SIG-M5 treated with dmso at 0.1 percent for 504 hours (cell line): ENCODE measurements around the gene TMEM235.
"Not testable (repeated sequence)": the region's sequence is repeated elsewhere in the genome, so short reads cannot be mapped to it uniquely, and the experiment has no call there.

ENCODE experiments used
- DNase-seq: peaks from one replicate; lab custom pipeline; 2025; ENCODE audit not compliant: unreplicated experiment; lab: John Stamatoyannopoulos, UW

The TMEM235 gene

DNA sequence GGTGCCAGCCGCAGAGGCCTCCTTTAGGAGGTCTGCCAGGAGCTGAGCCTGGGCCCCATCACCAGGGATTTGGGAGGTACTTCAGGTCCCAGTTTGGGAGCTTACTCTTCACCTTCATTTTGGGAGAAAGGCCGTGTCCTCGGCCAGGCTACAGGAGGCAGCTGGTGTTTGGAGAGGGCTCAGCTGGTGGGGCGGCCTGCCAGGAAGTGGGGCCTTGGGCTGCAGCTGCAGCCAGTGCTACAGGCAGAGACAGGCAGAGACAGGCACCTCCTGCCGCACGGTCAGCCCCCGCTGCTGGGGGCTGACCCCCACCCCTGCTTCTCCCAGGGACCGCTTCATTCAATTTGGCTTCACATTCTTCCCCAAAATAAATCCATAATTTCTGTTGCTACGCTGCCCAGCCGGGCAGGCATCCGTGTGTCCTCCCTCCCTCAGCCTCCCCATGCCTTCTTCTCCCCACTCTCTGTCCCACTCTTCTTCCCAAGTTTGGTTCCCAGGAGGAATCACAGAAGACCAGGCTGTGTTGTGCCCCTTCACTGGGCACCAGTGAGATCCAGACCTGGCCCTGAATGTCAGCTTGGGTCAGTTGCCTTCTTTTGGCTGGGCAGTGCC lies 6.1 kb downstream of the TMEM235 start:
- no peak for DNase-seq

DNA sequence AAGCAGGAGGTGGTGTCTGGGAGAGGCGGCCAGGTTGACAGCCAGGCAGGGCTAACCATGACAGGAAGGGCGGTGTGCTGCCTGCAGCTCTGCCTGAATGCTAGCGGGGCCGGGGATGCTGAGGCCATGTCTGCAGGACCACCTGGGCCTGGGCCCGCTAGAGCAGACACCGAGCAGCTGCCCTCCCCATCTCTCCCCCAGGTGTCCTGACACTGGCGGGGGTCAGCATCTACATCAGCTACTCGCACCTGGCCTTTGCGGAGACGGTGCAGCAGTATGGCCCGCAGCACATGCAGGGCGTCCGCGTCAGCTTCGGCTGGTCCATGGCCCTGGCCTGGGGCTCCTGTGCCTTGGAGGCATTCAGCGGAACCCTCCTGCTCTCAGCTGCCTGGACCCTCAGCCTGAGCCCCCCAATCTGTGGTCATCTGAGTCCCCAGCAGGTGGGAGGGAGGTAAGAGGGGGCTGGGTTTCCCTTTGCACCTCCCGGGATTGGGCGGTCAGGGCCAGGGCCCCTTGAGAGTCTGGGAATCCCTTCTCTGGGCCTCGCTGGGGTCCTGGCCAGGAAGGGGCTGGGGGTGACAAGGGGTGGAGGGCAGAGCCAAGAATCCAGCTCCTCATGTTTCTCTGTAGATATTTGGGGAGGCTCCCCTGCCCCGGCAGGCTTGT lies 7.5 kb downstream of the TMEM235 start:
- no peak for DNase-seq

DNA sequence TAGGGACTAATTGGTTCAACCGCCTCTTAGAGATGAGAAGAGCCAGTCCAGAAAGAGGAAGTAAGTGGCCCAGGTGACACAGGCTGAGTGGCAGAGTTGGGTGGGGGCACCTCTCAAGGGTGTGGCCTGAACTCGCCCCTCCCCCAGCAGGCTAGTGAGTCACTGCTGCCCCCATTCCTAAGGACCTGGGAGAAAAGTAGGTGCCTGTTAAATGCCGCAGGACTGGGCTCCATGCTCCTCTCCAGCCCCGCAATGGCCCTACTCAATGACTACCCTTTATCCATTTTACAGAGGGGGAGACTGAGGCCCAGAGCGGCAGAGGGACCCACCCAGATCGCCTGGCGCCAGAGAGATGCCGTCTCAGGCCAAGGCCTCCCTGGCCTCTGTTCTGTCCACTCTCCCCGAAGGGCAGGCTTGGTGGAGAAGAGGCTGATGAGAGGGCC lies 8.1 kb downstream of the TMEM235 start:
- DNase-seq, result peak; percentile 17

DNA sequence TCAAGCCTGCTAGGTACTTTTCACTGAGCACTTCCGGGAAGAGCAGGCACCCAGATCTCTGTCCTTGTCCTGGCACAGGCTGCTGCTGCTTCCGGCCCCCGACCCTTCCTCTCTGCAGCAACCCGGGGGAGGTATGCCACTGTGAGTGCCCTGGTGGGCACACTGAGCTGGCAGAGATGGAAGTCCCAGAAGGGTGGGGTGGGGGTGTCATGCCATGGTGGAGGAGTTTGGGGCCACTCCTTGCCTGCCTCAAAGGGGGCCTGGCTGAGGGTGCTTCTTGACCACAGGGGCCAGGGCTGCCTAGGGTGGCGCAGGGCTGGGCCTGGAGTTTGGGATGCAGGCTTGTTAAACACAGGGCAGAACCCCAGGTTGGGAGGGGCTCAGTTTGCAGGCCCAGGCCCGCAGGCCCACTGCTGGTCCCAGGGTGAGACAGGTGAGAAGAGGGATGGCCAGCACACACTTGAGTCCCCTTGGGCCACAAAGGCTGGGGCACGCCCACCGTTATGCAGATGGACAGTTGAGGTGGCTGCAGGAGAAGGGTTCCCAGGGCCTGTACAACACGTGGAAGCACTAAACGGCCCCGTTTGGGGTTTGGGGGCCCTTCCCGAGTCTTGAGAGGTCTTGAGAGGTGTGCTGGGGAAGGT lies 8.7 kb downstream of the TMEM235 start:
- DNase-seq, result no peak

DNA sequence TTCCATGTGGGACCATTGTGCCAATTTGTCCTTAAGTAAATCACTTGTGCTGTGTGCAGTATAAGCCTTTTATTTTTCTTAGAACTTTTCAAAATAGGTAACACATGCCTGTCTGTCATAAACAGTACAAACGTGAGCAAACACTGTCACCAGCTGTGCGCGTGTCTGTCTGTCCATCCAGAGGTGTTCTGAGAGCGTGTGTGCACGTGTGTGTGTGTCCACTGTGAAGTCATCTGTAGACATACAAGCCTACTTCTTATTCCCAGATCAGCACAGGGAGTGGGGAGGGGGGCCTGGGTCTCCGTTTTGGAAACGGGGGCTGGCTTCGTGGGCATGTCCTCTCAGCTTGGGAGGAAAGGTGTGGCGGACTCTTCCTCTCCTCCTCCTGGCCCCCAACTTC lies 9.4 kb downstream of the TMEM235 start:
- no peak for DNase-seq

DNA sequence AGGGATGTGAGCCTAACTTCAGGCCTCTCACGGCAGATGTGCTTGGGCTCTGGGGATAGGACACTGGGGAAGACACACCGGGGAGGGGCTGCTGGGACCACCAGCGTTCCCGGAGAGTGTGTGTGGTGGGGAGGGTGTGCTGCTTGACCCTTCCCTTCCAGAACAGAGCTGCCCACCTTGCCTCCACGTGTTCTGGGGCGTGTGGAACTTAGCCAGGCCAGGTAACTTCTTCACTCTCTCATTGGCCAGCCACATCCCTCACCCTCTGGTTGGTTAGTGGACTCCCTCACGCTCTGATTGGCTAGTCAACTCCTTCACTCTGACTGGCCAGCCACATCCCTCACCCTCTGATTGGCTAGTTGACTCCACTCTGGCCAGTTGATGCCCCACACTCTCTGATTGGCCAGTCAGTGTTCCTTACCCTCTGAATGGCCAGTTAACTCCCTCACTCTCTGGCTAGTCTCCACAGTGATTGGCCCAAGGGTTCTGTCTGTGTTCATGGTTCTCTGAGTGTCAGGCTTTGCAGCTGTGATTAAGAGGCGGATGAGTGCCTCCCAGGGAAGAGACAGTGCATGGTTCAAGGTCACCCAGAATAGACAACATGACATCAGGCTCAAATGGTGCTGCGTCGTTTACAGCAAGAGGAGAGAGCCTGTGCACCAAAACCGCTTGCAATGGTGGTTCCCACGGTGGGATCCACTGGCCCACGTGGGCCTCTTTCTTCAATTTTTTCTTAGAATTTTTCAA lies 10.0 kb downstream of the TMEM235 start:
- no peak for DNase-seq

DNA sequence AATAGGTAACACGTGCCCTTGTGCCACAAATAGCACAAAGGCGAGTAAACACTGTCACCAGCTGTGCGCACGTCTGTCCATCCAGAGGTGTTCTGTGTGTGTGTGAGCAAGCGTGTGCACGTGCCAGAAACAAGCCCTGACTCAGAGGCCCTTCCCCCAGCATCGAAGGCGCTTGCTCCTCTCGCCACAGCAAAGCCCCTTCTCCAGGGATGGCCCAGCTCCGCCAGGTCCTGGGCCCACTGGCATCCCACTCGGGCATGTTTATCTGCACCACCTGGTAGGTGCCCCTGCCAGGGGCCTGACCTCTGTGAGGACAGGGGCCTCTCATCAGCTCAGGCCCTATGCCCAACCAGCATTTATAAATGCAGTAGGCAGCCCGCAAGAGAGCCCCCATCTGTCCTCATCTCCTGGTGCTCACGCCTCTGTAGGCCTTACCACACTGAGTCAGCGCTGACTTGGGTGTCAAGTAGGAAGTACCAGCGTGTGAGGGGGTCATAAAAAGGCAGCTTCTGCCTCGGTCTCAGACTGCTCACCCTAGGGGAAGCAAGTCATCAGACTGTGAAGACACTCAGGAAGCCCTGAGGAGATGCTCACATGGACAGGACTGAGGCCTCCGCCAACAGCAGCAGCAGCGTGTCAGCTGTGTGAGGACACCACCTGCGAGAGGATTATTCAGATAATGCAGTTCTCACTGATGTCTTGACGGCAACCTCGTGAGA lies 10.8 kb downstream of the TMEM235 start:
- DNase-seq, result peak; percentile 94

DNA sequence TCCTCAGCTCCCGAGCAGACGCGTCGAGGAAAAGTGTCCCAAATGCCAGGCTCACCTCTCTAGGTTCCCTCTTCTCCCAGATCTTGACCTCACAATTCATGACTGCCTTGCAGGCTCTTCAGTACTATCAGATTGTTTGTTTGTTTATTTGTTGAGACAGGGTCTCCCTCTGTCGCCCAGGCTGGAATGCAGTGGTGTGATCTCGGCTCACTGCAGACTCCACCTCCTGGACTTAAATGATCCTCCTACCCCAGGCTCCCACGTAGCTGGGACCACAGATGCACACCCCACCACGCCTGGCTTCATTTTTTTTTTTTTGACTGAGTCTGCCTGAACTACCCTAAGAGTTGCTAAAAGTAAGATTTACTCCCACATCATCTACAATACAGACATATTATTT lies 15.9 kb downstream of the TMEM235 start:
- no peak for DNase-seq

DNA sequence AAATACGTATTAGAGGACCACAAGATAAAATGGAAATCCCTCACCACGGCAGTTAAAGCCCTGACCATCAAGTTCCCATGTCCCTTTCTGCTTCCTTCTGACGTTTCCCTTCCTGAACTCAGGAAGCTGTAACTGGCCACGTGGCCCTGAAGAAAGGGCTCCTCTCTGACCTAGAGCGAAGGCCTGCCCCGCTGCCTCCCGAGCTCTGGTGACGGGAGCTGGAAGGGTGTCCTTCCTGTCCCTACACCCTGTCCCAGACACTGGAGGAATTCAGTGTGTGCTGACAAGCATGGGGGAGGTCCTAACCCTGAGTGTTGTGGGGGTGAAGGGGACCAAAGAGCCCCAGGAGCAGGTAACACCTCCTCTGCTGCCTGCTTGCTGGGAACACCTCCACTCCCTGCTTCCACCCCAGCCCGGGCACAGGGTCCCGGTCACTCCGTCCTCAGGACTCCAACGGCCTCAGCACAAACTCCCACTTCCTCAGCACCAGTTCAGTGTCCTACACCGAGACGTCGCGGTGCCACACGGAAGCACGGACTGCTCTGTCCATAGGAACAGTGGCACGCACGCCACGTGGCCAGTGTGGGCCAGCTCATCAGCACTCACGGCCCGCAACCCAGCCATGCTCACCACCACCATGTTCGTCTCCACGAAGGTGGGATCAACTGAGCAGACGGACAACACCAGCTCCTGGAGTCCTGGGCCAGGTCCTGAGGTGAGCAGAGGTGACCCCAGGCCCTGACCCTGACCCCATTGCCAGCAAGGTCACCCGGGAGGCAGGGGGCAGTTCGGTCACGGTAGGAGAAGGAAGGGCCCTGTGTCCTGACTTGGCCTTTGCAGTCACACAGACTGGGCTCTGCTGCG lies 16.9 kb downstream of the TMEM235 start:
- DNase-seq, result no peak

DNA sequence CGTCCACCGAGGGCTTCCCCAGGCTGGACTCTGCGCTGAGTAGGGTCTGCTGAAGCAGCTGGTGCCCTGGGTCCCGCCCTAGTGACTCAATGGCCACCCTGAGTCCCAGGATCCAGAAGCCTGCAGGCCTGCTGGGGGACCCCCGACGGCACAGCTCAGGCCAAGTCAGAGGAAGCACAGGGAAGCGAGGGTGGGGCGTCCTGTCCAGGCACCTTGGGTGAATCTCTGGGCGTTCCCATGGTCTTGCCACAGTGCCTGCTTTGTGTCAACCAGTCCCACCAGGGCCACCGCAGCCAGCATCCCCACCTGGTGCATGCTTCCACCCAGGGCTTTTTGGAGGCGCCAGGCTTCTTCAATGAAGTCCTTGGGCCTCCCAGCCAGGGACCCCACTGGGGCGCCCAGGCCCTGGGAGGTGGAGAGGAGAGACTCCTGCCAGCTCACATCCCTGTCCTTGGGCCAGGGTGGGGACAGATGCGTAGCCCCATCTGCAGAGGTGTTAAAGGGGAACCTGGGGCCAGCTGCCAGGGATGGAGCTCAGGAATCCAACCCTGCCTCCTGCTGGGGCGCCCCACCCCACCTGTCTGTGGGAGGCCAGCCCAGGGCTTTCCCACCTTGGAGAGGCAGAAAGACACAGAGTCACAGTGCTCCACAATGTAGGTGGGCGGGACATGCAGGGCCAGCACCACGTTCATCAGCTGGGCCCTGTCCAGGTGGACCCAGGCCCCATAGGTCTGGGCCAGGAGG lies 17.8 kb downstream of the TMEM235 start:
- no peak for DNase-seq

DNA sequence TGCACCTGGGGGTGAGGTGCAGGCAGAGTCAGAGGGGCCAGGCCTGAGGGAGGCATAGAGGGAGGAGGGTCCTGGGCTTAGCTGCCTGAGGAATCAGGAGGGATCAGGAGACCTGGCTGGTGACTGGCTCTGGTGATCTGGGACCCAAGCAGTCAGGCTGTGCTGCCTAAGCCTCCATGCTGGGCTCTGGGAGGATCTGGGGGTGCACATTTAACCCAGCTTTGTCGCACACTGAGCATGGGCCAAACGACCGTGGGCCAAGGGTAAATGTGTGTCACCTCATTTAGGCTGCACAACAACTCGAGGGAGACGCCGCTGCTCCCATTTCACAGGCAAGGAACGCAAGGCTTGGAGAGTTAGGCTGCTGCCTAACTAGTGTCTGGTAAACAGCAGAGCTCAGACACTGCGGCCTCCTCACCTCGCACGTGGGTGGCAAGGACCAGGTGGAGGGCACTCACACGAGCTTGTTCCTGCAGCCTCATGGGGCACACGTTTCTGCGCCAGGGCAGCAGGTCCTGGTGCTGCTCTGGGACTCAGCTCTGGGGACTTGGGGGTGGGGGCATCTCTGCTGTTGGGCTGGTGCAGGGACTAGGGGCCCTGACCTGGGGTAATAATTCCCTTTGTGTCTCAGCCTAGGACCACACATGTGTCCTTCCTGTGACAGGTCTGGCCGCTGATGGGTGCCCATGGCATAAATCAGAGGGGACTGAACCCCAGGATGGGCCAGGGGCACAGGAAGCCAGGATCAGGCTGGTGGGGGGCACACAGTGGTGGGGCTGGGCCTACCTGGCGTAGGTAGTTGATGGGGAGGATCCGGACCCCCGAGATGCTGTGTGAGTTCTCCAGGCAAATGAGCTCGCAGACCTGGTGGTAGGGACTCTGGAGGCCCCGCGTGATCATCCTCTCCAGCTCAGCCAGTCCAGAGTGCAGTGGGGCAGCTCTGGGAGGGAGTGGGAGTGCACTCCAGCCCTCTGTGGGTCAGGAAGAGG lies 18.7 kb downstream of the TMEM235 start:
- DNase-seq, result no peak

DNA sequence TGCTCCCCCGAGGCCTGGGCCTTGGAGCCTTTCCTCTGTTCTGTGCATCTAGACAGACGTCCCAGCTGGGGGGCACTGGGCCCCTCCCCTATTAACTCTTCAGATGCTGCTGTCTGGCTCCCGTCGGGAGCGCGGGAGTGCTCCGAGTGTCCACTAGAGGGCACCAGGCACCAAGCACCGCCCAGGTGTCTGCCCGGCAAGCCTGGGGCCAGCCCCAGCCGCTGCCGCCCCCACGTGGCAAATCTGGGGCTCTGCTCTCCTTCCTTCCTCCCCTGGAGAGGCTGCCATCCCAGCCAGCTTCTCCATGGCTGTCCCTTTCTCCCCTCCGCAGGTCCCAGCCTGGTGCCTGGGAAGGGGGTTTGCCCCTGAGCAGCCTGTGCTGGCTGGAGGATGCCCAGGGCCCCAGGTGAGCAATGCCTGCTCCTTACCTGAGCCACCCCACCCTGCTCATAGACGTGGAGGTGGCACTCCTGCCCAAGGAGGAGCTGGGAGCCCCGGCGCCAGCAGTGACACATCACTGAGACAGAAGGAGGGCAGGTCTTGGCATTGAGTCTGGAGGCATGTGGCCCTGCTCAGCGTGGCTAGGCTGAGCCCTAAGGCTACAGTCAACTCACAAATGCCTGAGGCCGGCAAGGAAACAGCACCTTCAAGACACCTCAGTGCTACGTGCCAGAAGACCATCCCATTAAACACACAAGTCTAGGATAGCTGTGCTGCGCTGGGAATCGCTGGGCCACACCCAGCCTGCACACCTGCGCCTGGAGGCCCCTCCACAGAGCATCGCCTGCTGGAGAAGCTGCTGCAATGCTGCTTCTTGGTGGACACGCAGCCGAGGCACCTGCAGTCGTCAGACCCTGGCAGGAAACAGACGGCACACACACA lies 19.7 kb downstream of the TMEM235 start:
- peak; percentile 86 for DNase-seq

DNA sequence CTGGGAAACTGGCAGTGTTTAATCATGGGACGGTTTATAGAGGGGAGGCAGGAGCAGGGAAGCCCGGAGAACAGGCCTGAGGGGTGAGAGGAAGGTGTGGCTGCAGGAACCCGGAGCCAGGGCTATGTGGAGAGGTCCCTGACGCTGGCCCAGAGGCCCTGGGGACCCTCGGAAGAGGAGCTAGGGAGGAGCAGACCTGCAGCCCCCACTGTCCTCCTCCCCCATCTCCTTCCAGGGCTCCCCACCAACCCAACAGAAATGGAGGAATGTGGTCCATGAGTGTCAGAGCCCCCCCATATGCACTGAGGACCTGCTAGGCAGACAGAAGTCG lies 20.3 kb downstream of the TMEM235 start:
- DNase-seq, result no peak

DNA sequence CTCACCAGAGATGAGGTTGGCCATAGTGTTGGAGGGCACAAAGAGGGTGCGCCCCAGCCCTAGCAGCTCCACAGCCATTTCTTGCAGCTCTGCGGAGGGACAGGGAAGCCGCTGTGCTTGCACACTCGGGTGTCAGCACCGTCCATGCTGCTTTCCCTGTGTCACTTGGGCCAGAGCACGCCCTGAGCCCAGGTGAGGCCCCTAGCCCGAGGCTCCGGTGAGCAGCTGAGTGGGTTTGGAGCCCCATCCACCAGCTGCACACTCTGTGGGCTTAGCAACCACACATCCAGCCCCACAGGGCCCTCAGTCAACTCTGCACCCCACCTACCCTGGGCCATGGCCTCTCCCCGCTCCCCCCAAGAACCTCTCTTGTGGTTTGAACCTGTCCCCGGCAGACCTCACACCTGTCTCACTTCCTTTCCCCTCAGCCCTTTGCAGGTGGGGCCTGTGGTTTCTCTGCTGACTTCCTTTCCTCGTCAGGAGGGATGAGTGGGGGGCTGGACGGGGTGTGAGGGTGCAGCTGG lies 20.7 kb downstream of the TMEM235 start:
- DNase-seq, result no peak

DNA sequence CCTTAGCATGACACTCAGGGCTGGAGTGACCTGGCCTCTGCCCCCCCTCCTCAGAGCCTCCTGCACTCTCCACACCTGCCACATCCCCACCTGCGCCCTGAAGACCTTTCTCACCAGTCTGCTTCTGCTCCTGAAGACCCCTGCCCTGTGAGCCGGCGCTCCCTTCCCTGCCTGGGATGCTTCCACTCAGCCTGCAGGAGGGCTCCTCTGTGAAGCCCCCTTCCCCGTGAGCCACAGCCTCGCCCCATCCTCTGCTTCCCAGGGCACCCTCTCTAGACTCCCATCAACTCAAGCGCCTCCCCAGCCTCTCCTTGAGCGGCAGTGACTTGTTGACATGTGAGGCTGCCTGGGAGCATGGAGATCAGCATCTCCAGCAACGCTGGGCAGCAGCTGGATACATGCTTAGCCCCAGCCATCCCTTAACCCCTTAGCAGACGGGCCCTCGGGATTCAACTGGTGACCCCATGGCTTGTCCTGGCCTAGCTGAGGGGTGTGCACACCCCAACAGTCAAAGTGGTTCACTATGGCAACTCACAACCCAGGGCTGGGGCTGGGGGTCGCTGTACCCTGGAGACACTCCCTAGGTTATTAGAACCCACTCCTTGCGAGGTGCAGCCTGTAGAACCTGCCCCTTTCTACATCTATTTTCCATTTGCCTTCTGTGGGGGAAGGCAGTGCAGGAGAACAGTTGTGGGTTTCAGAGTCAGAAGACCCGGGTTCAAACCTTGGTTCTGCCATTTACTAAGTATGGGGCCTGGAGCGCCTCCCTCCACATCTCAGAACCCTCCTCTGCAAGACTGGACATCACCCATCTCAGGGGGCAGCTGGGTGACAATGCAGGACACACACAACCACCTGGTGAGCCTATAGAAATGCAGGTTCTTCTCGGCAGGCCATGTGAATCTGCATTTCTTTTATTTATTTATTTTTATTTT lies 21.5 kb downstream of the TMEM235 start:
- DNase-seq, result no peak

DNA sequence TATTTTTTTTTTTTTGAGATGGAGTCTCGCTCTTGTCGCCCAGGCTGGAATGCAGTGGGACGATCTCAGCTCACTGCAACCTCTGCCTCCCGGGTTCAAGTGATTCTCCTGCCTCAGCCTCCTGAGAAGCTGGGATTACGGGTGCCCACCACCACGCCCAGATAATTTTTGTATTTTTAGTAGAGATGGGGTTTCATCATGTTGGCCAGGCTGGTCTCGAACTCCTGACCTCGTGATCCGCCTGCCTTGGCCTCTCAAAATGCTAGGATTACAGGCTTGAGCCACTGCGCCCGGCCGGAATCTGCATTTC lies 22.2 kb downstream of the TMEM235 start:
- not testable (repeated sequence) for DNase-seq
